ENCODE results near the gene PBX1. TPM values are rescaled to one million over a fixed set of nuclear protein-coding genes. Genes with fewer than 3 reads are reported as not detected.

PBX1 gene
- total RNA-seq, 1 experiment from 2014 or later = 102 TPM

GRCh38 chr1:164694505-164694904 lies 135.5 kb downstream of the PBX1 start:
- ATAC-seq (no peak), DNase-seq (ENCODE audit: low spot score) (no peak)
- Mint-ChIP-seq H3K27me3 (ENCODE audit: low read depth) (no peaks in the 10 kb centered on the region), H3K4me1 (peaks cover 25% of the 10 kb centered on the region), H3K36me3 (no peaks in the 10 kb centered on the region), H3K27ac (no peak overlapping the region), H3K4me3 (no peak overlapping the region), H3K9me3 (no peaks in the 10 kb centered on the region)
- ChIA-PET POLR2A (no interaction called here), CTCF (no interaction called here)
- TF ChIP-seq ZNF671 (CRISPR knock-in tag; IDR thresholded peaks at IDR 0.05) (no peak), CREM (CRISPR knock-in tag; IDR thresholded peaks at IDR 0.05) (no peak), ZNF423 (CRISPR knock-in tag; IDR thresholded peaks at IDR 0.05) (no peak), E2F4 (CRISPR knock-in tag; IDR thresholded peaks at IDR 0.05; ENCODE audit: borderline replicate concordance, low read depth) (no peak), ARID4B (CRISPR knock-in tag; IDR thresholded peaks at IDR 0.05; ENCODE audit: borderline replicate concordance) (no peak), PRRX2 (CRISPR knock-in tag; IDR thresholded peaks at IDR 0.05) (no peak), AR (CRISPR knock-in tag; IDR thresholded peaks at IDR 0.05) (no peak), MYBL2 (CRISPR knock-in tag; IDR thresholded peaks at IDR 0.05) (no peak), NR1H2 (CRISPR knock-in tag; IDR thresholded peaks at IDR 0.05) (no peak), OVOL2 (CRISPR knock-in tag; IDR thresholded peaks at IDR 0.05; ENCODE audit: borderline replicate concordance) (no peak), USF2 (CRISPR knock-in tag; IDR thresholded peaks at IDR 0.05) (no peak), ZNF425 (CRISPR knock-in tag; conservative IDR thresholded peaks at IDR 0.05) (no peak)

GRCh38 chr1:164695956-164696665 lies 137.1 kb downstream of the PBX1 start:
- ATAC-seq (no peak), DNase-seq (ENCODE audit: low spot score) (no peak)
- H3K4me3 Mint-ChIP-seq = no peak overlapping the region
- ChIA-PET POLR2A (no interaction called here), CTCF (interaction anchor here (0.8 kb wide), 1 partner anchor 22 kb away, joined by 3 read pairs; no protein-coding TSS in a partner anchor)
- no peaks in the 10 kb centered on the region for H3K27me3 Mint-ChIP-seq (ENCODE audit: low read depth)
- H3K36me3 Mint-ChIP-seq = no peaks in the 10 kb centered on the region
- no peak overlapping the region for H3K27ac Mint-ChIP-seq
- H3K9me3 Mint-ChIP-seq = no peaks in the 10 kb centered on the region
- peaks cover 31% of the 10 kb centered on the region for H3K4me1 Mint-ChIP-seq
- no peak for TF ChIP-seq ZNF671 (CRISPR knock-in tag; IDR thresholded peaks at IDR 0.05)
- TF ChIP-seq ARID4B (CRISPR knock-in tag; IDR thresholded peaks at IDR 0.05; ENCODE audit: borderline replicate concordance) = no peak
- no peak for TF ChIP-seq ELF4 (CRISPR knock-in tag; IDR thresholded peaks at IDR 0.05; ENCODE audit: low read depth)
- TF ChIP-seq MLX (CRISPR knock-in tag; IDR thresholded peaks at IDR 0.05) = no peak
- no peak for TF ChIP-seq CREB1 (CRISPR knock-in tag; IDR thresholded peaks at IDR 0.05)
- no peak for TF ChIP-seq GTF2I (CRISPR knock-in tag; conservative IDR thresholded peaks at IDR 0.05)
- TF ChIP-seq TCF7 (CRISPR knock-in tag; IDR thresholded peaks at IDR 0.05; ENCODE audit: low read depth) = no peak
